GM19240 (cell line): ENCODE measurements around the gene FKBP2.

ENCODE experiments used
- DNase-seq: peaks from one replicate; pipeline ENCODE4 v3.0.0; 2011; ENCODE audit warnings: low spot score; ENCODE audit not compliant: insufficient read length

Gene FKBP2

GRCh38 chr11:64219354-64219684, 21.6 kb upstream of the FKBP2 start:
- DNase-seq: no peak

- DNase-seq: no peak
Measured at GRCh38 chr11:64219755-64220154, 21.1 kb upstream of the FKBP2 start.

- DNase-seq: no peak
Measured at GRCh38 chr11:64220271-64220670, 20.6 kb upstream of the FKBP2 start.

- DNase-seq: no peak
Measured at GRCh38 chr11:64220798-64221197, 20.1 kb upstream of the FKBP2 start.

- no peak for DNase-seq
Measured at GRCh38 chr11:64222651-64223000, 18.3 kb upstream of the FKBP2 start.

GRCh38 chr11:64223001-64223651, 17.8 kb upstream of the FKBP2 start:
- DNase-seq: no peak

GRCh38 chr11:64224151-64224890, 16.6 kb upstream of the FKBP2 start:
- no peak for DNase-seq

GRCh38 chr11:64224891-64225607, 15.8 kb upstream of the FKBP2 start:
- no peak for DNase-seq

GRCh38 chr11:64225608-64226506, 15.0 kb upstream of the FKBP2 start, which contains the start of the genes NUDT22 and TRPT1:
NUDT22 (plus strand) TSS chr11:64226274; CDS start chr11:64226653, 379 bp downstream.
TRPT1 (minus strand) TSS chr11:64226186; CDS start chr11:64225860, 326 bp downstream.
- DNase-seq: peak; percentile 94

- DNase-seq: no peak
Measured at GRCh38 chr11:64226507-64227051, 14.3 kb upstream of the FKBP2 start.

- no peak for DNase-seq
Measured at GRCh38 chr11:64227405-64227956, 13.4 kb upstream of the FKBP2 start.

- no peak for DNase-seq
Measured at GRCh38 chr11:64229090-64229743, 11.7 kb upstream of the FKBP2 start.

- no peak for DNase-seq
Measured at GRCh38 chr11:64229744-64230170, 11.1 kb upstream of the FKBP2 start.

- peak; percentile 93 for DNase-seq
Measured at GRCh38 chr11:64230171-64230984, 10.5 kb upstream of the FKBP2 start, which contains the start of gene DNAJC4. DNAJC4 (plus strand) TSS chr11:64230548; CDS start chr11:64230855, 307 bp downstream.

- DNase-seq: no peak
Measured at GRCh38 chr11:64230985-64231365, 9.9 kb upstream of the FKBP2 start.

- DNase-seq: no peak
Measured at GRCh38 chr11:64231546-64231945, 9.3 kb upstream of the FKBP2 start.

GRCh38 chr11:64232182-64232966, 8.5 kb upstream of the FKBP2 start:
- DNase-seq: no peak

GRCh38 chr11:64232967-64233315, 8.0 kb upstream of the FKBP2 start:
- DNase-seq: no peak
